IPS DF 19.7 (cell line): ENCODE results near the gene DNAAF5.
"Not testable (repeated sequence)": the region's sequence is repeated elsewhere in the genome, so short reads cannot be mapped to it uniquely, and the experiment has no call there.

ENCODE experiments used
- DNase-seq: peaks from one replicate; pipeline ENCODE4 v3.0.0-alpha.2; 2013; ENCODE audit warnings: low read depth, low spot score

The DNAAF5 gene

DNA sequence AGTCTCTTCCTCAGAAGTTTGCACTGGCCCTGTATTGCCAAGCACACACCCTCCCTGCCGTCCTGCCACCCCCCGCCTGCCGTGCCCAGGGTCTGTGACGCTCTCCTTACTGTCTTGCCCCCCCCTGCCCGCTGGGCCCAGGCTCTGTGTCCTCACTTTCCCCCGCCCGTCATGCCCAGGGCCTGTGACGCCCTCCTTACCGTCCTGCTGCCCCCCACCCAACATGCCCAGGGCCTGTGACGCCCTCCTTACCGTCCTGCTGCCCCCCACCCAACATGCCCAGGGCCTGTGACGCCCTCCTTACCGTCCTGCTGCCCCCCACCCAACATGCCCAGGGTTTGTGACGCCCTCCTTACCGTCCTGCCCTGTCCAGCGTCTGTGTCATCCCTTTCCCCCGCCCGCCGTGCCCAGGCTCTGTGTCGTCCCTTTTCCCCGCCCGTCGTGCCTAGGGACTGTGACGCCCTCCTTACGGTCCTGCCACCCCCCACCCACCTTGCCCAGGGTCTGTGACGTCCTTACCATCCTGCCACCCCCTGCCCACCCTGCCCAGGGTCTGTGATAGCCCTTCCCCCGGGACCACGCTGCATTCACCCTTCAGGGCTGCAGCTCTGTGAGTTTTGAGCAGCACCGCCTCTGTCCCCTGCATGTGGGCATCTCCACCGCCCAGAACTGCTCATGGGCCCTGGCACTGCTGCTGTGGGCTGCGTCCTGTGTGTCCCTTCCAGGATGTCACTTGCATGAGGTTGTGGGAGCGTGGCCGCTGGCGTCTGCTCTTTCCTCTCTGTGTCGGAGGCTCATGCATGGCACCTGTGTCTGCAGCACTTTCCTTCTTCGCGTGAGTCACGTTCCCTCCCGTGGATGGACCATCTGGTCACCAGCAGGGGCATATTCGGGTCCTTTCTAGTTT is 19.9 kb downstream of the DNAAF5 start:
- no peak for DNase-seq

DNA sequence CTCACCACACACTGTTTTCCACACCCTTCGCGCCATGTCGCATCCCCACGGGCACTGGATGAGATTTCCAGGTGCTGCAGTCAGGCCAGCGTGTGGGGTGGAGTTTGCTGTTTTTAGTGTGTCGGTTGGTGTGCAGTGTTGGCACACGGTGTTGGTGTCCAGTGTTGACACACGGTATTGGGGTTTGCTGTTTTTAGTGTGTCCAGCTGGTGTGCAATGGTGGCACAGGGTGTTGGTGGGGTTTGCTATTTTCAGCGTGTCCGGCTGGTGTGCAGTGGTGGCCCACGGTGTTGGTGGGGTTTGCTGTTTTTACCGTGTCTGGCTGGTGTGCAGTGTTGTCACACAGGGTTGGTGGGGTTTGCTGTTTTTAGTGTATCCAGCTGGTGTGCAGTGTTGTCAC is 20.7 kb downstream of the DNAAF5 start:
- DNase-seq, result no peak

DNA sequence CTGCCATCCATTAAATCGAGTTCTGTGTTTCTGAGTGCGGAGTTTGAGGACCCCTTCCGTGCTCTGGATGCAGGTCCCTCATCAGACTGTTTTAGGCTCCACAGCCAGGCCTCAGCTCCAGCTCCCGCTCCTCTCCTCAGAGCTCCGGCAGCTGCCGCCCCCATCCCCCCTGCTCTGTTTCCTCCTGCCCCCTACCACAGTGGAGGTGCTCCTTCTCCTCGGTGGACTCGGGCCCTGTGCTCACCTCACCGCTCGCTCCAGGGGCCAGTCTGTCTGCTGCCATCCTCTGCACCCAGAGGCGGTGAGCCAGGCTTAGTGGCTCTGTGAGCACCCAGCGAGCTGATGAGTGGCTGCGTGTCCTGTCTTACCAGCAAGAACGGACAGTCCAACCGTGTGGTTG is 21.9 kb downstream of the DNAAF5 start:
- DNase-seq, result no peak

DNA sequence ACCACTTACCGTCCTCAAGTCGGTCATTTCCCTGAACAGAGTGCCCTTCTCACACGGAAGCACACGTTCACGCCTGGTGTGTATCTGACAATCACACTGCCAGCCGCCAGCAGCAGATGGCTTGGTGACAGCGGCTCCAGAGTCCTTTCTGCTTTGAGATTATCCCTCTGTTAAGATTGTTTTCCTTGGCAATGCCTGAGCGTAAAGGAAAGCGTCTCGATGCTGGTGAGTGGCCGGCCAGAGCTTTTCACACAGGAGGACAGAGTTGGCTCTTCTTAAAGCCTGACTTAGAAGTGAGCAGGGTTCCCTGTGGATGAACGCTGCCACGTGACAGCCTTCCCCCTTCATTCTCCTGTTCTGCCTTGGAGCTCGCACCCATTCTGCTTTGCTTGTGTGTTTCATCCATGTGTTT is 22.6 kb downstream of the DNAAF5 start:
- no peak for DNase-seq

DNA sequence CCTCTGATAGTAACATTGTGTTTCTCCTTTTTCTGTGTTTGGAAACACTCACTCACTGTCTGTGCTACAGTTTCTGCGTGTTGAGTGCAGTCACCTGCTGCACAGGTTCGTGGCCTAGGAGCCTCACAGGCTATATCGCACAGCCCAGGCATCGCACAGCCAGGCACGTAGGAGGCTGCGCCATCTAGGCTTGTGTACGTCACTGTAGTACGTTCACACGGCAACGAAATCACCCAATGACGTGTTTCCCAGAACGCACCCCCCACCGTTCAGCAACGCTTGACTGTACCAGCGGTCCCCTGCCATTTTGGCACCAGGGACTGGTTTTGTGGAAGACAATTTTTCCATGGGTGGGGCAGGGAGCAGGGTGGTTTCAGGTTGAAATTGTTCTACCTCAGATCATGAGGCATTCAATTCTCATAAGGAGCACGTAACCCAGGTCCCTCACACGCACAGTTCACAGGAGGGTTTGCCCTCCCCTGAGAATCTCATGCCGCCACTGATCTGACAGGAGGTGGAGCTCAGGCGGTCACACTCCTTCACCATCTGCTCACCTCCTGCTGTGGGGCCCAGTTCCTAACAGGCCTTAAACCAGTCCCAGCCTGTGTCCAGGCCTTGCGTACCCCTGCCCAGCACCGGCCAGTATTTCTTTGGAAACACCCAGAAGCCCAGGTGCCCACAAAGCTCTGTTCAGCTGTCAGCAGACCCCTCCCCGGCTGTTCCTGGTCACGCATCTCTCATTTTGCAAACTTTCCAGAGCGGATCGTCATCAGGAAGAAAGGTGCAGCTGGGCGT is 23.8 kb downstream of the DNAAF5 start:
- no peak for DNase-seq

DNA sequence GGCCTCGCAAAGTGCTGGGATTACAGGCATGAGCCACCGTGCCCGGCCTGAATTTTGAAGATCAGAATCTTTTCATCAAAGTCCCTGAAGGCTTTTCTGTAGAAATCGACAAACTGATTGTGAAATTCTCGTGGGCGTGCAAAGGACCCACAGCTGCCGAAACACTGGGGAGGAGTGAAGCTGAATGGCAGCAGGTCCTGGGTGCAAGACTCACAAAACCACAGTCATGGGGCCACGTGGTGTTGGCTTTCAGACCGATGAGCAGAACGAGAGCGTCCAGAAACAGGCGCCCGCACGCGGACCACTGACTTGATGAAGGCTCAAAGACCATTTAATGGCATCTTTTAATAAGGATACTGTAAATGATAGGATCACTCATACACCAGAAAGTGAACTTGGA is 25.3 kb downstream of the DNAAF5 start:
- DNase-seq, result no peak

DNA sequence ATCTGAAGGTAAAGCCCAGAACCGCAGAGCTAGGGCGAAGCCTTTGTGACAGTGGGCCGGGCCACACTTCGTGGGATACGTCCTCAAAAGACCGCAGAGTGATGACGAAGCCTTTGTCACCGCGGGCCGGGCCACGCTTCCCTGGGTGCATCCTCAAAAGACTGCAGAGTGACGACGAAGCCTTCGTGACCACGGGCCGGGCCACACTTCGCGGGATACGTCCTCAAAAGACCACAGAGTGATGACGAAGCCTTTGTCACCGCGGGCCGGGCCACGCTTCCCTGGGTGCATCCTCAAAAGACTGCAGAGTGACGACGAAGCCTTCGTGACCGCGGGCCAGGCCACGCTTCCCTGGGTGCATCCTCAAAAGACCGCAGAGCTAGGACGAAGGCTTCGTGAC is 25.8 kb downstream of the DNAAF5 start:
- not testable (repeated sequence) for DNase-seq

DNA sequence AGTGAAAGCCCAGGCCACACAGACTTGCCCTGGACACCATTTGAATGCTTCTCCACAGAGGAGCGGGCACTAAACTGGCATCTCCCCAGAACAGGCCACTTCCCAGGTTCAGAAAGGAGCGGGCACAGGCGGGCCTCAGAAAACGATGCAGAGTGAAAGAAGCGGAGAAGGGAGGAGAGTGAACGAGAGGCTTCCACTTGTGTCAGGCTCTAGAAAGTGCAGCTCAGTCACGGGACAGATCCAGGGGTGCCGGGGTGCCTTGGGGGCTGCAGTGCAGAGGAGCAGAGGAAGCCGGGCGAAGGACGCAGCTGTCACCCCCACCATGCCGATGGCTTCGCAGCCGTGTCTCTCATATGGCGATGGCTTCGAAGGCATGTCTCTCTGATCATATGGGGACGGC is 26.7 kb downstream of the DNAAF5 start:
- DNase-seq, result no peak

DNA sequence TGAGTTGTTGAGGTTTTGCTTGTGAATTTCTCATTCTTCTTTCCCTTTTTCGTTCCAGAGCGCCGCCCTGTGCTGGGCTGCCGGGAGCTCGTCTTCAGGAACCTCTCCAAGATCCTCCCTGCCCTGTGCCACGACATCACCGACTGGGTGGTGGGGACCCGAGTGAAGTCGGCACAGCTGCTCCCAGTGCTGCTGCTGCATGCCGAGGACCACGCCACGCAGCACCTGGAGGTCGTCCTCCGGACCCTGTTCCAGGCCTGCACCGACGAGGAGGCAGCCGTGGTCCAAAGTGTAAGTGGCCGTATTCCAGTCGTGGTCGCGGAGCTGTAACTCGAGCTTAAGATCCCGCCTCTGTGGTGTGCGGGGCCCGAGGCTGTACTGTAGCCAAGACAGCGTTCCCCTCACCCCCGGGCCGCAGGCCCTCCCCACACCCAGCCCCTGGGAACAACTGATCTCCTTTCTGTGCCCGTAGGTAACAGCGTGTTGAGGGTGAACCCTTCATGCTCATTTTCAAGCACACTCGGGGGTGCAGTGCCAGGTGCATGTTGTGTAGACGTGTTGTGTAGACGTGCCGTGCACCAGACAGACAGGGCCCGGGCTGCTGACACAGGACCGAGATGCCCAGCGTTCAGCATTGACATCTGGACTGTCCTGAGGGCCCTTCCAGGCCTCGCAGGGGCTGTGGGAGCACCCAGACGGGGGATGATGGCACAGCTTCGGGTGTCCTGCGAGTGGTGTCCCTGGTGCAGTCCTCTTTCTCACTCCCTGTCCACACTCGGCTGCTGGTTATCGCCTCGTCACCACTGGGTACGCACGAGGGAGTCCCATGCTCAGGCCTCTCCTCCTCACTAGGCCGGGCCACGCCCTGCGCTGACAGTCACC is 28.3 kb downstream of the DNAAF5 start:
- DNase-seq, result no peak

DNA sequence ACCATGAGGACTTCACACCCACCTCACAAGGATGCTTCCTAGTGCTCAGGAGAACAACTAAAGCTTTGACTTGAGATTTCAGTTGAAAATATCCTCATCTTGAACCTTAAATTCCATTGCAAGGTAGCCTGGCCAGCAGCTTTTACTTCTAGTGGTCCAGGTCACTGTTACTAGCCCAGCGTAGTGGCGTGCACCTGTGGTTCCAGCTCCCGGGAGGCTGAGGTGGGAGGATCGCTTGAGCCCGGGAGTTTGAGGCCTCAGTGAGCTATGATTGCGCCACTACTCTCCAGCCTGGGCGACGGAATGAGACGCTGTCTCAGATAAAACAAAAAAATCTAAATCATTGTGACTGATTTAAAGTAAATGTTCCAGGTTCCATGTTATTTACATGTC is 28.9 kb downstream of the DNAAF5 start:
- no peak for DNase-seq

DNA sequence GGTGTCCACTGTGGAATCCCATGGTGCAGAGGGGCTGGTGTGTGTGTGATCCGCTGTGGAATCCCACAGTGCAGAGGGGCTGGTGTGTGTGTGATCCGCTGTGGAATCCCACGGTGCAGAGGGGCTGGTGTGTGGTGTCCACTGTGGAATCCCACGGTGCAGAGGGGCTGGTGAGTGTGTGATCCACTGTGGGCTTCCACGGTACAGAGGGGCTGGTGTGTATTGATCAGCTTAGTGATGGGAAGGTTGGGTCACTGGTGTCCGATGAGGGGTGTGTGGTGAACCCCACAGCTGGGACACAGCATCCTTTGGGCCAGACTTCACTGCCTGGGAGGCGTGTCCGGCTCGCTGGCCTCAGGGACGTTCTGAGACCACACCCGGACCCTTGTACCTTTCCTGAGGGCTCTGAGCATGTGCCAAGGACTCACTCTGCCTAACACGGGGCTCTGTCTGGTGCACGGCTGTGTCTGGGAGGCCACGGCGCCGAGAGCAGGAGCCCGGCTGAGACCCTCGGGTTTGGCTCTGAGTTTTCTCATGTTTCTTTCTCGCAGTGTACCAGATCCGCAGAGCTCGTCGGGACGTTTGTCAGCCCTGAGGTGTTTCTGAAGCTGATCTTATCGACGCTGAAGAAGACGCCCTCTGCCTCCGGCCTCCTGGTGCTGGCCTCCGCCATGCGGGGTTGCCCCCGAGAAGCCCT is 29.9 kb downstream of the DNAAF5 start:
- DNase-seq, result no peak

DNA sequence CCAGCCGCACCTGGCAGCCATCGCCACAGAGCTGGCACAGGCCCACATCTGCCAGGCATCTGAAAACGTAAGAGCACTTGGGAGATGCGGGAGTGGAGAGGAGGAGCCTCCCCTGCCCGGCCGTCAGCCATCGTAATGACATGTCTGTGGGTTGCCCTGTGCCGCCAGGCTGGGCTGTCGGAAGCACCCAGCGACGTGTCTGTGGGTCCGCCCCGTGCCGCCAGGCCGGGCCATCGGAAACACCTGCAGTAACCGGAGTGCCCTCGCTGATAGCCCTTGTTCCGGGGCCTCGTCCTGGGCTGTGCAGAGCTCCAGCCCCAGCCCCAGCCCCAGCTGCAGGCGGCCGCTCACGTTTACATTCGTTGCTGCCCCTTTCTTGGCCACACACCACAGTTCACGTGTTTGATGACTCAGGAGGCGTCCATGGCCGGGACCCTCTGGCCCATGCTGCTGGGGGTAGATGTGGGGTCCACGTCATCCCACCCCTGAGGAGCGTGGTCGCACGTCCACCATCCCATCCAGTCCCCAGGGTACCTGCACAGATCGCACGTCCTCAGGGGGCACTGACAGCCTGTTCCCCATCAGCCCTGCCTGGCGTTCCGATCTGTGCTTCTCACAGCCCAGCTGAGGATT is 30.5 kb downstream of the DNAAF5 start:
- DNase-seq, result no peak

DNA sequence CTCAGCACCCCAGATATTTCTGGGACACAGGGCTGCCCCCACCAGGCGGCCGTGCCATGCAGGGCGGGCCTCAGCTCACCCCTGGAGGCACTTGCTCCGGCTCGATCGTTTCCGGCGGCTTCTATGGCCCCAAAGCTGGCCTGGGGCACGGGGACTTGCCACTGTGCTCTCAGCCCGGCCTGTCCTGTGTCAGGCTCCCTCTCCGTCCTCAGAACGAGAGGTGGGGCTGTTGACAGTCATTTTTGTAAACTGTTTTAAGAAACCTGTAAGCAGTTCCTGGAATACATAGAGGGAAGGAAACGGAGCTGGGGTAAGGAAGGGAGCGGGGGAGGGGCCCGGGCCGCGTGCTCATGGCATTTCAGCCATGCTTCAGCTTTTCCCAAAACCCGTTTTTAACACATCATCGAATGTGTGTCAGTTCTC is 31.3 kb downstream of the DNAAF5 start:
- DNase-seq, result no peak

DNA sequence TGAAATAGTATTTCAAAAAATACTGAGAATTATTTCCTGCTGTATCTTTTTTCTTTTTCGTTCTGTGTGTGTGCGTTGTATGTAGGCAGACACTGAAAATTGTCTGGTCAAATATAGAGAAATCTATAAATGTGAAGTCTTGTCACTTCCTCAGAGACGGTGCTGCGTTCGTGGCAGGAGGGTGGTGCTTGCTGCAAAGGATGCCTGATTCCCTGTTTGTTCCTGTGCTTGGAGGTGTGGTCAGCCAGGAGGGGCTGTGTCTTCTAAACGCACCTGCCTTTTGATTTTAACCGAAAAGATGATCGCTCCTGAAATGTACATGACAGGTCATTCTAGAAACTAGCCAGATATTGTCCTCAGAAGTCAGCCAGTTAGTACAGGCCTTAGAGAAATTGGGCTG is 33.1 kb downstream of the DNAAF5 start:
- no peak for DNase-seq

DNA sequence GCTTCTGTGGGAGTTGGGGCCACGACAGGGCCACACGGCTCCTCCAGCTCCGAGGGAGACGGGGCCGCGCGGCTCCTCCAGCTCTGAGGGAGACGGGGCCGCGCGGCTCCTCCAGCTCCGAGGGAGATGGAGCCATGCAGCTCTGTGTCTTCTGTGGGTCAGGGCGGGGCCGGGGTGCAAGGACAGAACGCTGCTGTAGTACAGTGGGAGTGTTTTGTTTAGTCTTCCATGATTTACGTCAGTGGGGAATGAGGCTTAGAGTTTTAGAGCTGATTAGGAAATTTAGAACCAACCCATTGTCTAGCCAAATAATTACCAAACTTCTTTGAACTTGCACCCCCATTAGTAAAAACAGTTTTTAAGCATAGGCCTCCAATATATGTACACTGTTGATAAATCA is 33.5 kb downstream of the DNAAF5 start:
- no peak for DNase-seq

DNA sequence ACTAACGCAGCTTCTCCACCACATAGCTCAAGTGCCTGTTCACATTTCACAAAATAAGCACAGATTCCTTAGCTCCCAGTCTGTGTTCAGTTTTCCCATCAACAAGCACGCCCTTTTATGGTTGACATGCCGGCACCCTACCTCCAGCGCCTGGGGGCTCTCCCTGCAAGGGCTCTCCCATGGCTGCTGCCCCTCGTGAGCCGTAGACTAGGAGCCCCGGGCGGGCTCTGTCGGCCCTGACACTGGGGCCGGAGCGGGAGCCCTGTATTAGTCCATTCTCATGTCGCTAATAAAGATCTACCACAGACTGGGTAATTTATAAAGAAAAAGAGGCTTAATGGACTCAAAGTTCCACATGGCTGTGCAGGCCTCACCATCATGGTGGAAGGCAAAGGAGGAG is 34.6 kb downstream of the DNAAF5 start:
- DNase-seq, result no peak

DNA sequence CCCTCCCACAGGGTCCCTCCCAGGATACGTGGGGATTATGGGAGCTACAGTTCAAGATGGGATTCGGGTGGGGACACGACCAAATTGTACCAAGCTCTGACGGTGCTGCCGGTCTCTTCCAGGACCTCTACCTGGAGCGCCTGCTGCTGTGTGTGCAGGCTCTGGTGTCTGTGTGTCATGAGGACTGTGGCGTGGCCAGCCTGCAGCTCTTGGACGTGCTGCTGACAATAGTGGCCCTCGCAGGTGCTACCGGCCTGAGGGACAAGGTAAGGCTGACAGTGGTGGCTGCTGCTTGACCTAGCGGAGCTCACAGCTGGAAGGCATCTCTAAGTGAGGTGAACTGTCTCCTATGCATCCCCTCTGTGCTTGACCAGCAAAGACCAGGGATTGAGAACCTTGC is 35.1 kb downstream of the DNAAF5 start:
- no peak for DNase-seq

DNA sequence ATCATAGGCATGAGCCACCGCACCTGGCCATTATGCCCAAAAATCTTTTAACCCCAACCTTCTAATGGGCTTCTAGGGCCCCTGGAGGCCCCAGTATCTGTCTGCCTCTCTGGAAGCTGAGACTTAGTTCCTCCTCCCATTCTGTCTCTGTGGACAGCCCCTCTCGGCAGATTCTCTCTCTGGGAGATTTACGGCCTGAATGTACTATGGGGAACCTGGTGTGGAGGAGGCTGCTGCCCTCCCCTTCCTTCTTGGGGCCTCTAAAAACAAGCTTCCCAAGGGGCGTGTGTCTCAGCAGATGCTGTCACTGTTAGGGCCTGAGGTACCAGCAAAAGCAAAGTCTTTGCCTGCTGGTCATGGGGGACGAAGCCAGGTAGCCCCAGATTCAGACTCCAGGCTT is 36.4 kb downstream of the DNAAF5 start:
- no peak for DNase-seq

DNA sequence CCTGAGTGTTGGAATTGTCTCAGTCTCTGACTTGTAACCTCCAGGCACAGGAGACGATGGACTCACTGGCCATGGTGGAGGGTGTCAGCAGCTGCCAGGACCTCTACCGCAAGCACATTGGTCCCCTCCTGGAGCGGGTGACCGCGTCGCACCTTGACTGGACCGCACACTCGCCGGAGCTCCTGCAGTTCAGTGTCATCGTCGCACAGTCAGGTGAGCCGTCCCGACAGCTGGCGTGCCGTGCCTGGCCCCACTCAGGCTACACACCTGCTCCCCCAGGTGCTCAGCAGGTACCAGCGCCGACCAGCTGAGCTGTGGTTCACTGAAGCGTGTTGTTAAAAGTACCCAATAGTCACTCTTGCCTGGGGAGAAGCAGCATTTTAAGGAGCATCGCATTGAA is 37.3 kb downstream of the DNAAF5 start:
- DNase-seq, result no peak

DNA sequence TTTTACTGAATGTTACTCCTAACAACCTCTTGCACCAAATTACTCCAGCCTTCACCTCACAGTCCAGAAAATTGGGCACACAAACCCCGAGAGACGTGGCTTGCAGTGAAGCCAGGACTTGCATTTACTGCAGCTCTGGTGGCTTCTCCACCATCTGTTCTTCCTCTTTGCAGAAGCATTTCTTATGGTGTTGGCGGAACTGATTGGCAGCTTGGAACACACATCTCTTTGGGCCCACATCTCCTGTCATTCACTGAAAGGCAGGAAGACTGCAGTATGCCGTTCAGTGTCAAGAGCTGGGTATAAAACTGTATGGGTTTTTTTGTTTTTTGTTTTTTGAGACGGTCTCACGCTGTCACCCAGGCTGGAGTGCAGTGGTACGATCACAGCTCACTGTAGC is 38.9 kb downstream of the DNAAF5 start:
- no peak for DNase-seq

DNA sequence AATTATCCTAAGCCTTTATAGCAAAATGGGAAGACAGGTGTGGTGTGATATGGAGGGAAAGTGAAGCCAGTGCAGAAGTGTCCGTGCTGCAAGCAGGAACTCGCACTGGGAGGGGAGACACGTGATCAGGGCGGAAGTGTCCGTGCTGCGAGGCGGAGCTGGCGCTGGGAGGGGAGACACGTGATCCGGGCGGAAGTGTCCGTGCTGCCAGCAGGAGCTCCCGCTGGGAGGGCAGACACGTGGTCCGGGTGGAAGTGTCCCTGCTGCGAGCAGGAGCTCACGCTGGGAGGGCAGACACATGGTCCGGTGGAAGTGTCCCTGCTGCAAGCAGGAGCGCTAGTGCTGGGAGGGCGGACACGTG is 41.1 kb downstream of the DNAAF5 start:
- DNase-seq, result no peak
